Vagina (tissue), 2 donors: Measurements from ENCODE around the gene SCUBE1. TPM values are rescaled to one million over a fixed set of nuclear protein-coding genes. Genes with fewer than 3 reads are reported as not detected.

Experiments
- DNase-seq, 2 donors: peaks; one replicate each; pipeline ENCODE4 v3.0.0-alpha.2; 2017; ENCODE audit errors: extremely low spot score in 2 of 2
- H3K27ac ChIP-seq: fragments of 200-600 bp; sonication (generic); one replicate; pipeline ENCODE4 v1.5.1; 2019
- H3K27me3 ChIP-seq: fragments of 200-600 bp; sonication (generic); one replicate; pipeline ENCODE4 v1.5.1; 2019
- H3K36me3 ChIP-seq, 2 donors: fragments of 200-600 bp; sonication (generic); one replicate each; pipeline ENCODE4 v1.5.1; 2017 to 2019
- H3K4me1 ChIP-seq: fragments of 200-600 bp; sonication (generic); one replicate; pipeline ENCODE4 v1.5.1; 2019
- H3K4me3 ChIP-seq, 2 donors: fragments of 200-600 bp; sonication (generic); 1 replicate in 1 of 2; 2 replicates in 1 of 2; pipeline ENCODE4 v1.5.1; 2016 to 2019
- H3K9me3 ChIP-seq: fragments of 200-600 bp; sonication (generic); one replicate; pipeline ENCODE4 v1.5.1; 2019
- POLR2A ChIP-seq, 2 donors: fragments of 450-650 bp; IDR thresholded peaks; one replicate each; pipeline ENCODE4 v1.6.1; 2017; ENCODE audit warnings: antibody characterized with exemption in 2 of 2, mild to moderate bottlenecking in 2 of 2, moderate library complexity in 2 of 2
- POLR2AphosphoS5 ChIP-seq, 2 donors: sonication (generic); formaldehyde crosslinking; IDR thresholded peaks; one replicate each; pipeline ENCODE4 v1.9.0; 2017; ENCODE audit warnings: antibody characterized with exemption in 2 of 2, mild to moderate bottlenecking in 2 of 2, low read depth in 1 of 2; ENCODE audit not compliant: insufficient read depth in 1 of 2
- intact Hi-C: fragments of 100-400 bp; cut with DNase I; formaldehyde crosslinking; loops from one replicate; pipeline ENCODE4 v1.15.1; 2023
- total RNA-seq: library from RNA; depleted of rRNA; stranded (reverse); fragments of >200 nt; gene quantifications from one replicate; pipeline ENCODE4 v1.2.3, GENCODE V29; 2016
- TF ChIP-seq, protein P1 (sequence below), 3 experiments: fragments of 450-650 bp in 2 of 3; fragments of 200-600 bp in 1 of 3; sonication (generic) in 1 of 3; IDR thresholded peaks; one replicate each; pipeline ENCODE4 v1.5.1; 2017 to 2019; ENCODE audit warnings: antibody characterized with exemption in 3 of 3, mild to moderate bottlenecking in 2 of 3, moderate library complexity in 2 of 3

Gene SCUBE1
- total RNA-seq, 1 donor from 2014 or later: 6.9 TPM

DNA sequence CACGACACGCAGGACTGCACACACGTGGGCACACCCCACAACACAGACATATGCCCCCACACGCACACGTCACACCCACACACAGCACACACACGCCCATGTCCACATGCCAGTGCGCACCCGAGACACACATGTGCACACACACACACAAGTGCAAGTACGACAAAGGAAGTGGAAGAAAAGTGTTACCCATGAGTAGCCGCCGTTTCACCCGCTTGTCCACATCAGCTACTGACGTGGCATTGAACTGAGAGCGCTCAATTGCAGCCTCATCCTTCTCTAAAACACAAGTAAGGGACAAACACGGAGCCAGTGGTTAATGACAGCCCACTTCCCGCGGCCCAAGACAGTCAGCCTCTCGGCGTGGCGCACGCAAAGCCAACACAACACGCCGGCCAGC is 87.9 kb downstream of the SCUBE1 start:
- TF ChIP-seq, protein P1, sequence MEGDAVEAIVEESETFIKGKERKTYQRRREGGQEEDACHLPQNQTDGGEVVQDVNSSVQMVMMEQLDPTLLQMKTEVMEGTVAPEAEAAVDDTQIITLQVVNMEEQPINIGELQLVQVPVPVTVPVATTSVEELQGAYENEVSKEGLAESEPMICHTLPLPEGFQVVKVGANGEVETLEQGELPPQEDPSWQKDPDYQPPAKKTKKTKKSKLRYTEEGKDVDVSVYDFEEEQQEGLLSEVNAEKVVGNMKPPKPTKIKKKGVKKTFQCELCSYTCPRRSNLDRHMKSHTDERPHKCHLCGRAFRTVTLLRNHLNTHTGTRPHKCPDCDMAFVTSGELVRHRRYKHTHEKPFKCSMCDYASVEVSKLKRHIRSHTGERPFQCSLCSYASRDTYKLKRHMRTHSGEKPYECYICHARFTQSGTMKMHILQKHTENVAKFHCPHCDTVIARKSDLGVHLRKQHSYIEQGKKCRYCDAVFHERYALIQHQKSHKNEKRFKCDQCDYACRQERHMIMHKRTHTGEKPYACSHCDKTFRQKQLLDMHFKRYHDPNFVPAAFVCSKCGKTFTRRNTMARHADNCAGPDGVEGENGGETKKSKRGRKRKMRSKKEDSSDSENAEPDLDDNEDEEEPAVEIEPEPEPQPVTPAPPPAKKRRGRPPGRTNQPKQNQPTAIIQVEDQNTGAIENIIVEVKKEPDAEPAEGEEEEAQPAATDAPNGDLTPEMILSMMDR (IDR thresholded peaks at IDR 0.05): no peak
- TF ChIP-seq POLR2AphosphoS5 (IDR thresholded peaks at IDR 0.05; ENCODE audit: insufficient read depth in 1 of 2, low read depth in 1 of 2) (no peak), POLR2A (IDR thresholded peaks at IDR 0.05) (no peak)
- Histone ChIP-seq H3K4me3 (no peak overlapping the region), H3K36me3 (no peaks in the 10 kb centered on the region), H3K27me3 (no peaks in the 10 kb centered on the region), H3K27ac (no peak overlapping the region), H3K4me1 (no peaks in the 10 kb centered on the region), H3K9me3 (no peaks in the 10 kb centered on the region)
- intact Hi-C loops: no loop called here
- no peak for DNase-seq

DNA sequence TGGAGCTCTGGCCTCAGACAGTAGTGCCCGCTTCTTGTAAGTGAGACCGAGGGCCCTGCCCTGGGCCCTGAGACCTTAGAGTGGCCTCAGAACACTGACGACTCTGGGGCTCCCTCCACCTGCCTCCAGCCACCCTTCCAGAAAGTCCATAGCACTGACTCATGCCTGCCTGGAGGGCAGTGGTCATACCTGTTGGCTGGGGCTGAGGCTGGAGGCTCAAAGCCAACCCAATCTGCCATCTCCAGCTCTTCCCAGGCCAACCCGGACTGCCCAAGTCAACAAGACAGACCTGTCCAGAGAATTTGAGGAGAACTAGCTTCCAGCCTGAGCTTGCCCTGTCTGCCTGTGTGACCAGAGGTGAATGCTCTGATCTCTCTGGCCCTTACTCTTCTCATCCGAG is 89.3 kb downstream of the SCUBE1 start:
- Histone ChIP-seq H3K4me3 (no peak overlapping the region), H3K27me3 (no peaks in the 10 kb centered on the region), H3K4me1 (no peaks in the 10 kb centered on the region), H3K9me3 (no peaks in the 10 kb centered on the region), H3K27ac (no peak overlapping the region), H3K36me3 (no peaks in the 10 kb centered on the region)
- TF ChIP-seq POLR2A (IDR thresholded peaks at IDR 0.05): no peak
- TF ChIP-seq, protein P1 (IDR thresholded peaks at IDR 0.05): no peak
- TF ChIP-seq POLR2AphosphoS5 (IDR thresholded peaks at IDR 0.05; ENCODE audit: insufficient read depth in 1 of 2, low read depth in 1 of 2): no peak
- no peak for DNase-seq
- intact Hi-C loops: no loop called here

DNA sequence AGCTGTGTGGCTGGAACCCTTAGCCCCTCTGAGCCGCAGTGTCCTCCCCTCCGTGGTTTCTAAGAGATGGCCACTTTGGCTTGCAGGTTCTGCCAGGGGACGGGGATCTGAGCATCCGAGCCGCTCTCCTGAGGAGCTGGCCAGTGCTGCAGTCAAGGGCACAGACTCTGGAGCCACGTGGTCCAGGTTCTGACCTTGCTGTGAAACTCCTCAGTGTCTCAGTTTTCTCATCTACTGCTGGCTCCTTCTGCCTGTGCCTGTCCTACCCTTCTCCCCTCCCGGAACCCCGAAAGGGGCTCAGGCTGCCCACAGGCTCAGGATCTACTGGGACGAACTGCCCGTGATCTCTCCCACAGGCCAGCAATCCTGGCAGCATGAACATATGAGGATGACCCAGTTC is 90.9 kb downstream of the SCUBE1 start:
- TF ChIP-seq POLR2A (IDR thresholded peaks at IDR 0.05) (no peak), POLR2AphosphoS5 (IDR thresholded peaks at IDR 0.05; ENCODE audit: insufficient read depth in 1 of 2, low read depth in 1 of 2) (no peak)
- TF ChIP-seq, protein P1 (IDR thresholded peaks at IDR 0.05): no peak
- Histone ChIP-seq H3K4me1 (no peaks in the 10 kb centered on the region), H3K36me3 (no peaks in the 10 kb centered on the region), H3K27me3 (no peaks in the 10 kb centered on the region), H3K4me3 (no peak overlapping the region), H3K9me3 (no peaks in the 10 kb centered on the region), H3K27ac (no peak overlapping the region)
- DNase-seq: no peak
- intact Hi-C loops: no loop called here

DNA sequence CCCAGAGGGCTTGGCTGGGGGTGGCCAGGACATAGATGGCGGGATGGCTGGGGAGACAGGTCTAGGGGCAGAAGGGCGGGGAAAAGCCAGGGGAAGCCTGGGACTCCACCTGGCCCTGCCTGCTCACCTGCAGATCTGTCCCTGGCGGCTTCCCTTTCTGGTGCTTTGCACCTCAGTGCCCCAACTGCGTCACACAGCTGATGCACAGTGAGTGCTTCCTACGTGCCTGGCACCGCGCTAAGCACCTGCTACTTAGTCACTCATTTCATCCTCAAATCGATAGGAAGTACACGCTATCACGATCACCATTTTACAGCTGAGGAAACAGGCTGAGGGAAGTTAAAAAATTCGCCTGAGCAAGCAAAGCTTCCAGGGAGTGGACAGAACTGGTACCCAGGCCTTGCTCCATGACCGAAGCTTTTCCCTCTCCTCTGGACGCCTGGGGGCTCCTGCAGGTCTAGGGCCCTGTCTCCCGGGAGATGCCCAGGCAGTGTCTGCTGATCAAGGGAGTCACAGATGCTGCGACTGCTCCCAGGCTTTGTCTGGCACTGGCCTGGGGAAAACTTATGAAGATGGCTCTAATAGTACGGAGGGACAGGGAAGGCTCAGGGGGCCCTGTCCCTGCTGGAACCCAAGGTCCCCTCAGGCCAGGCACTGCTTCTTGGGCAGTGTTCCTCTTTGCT is 93.2 kb downstream of the SCUBE1 start:
- TF ChIP-seq POLR2A (IDR thresholded peaks at IDR 0.05) (no peak), POLR2AphosphoS5 (IDR thresholded peaks at IDR 0.05; ENCODE audit: insufficient read depth in 1 of 2, low read depth in 1 of 2) (no peak)
- TF ChIP-seq, protein P1 (IDR thresholded peaks at IDR 0.05): no peak

DNA sequence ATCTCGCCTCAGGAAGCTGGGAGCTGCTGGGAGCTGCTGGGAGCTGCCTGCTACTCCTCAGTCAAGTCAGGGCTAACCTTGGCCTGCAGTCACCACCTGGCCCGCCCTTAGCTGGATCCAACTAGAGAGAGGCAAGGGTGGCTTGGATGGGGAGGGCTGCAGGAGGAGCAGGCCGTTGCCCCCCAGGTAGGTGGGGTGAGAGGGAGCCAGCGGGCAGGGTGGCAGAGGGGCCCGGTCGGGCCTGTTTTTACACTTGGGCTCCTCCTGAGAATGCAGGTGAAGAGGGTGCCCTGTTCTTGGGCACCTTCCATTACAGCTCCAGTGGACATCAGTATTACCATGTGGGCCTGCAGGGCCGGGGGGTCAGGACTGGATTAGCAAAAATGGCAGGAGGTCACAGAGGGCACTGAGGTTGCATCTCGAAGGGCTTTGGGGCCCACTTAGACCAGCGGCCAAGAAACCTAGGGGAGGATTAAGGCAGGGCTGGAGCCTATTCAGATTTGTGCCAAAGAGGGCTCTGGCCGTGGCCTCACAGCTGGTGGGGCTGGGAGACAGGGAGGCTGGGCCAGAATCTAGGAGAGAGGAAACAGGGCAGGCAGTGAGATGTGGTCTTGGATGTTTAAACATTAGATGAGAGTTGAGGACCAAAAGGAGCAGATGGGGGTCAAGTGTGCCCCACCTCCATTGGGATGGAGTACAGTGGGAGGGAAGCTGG is 95.5 kb downstream of the SCUBE1 start:
- DNase-seq: no peak
- Histone ChIP-seq H3K27me3 (no peaks in the 10 kb centered on the region), H3K9me3 (no peaks in the 10 kb centered on the region), H3K36me3 (no peaks in the 10 kb centered on the region), H3K4me1 (no peaks in the 10 kb centered on the region), H3K27ac (no peak overlapping the region), H3K4me3 (no peak overlapping the region)
- intact Hi-C loops: no loop called here
- no peak for TF ChIP-seq POLR2A (IDR thresholded peaks at IDR 0.05)
- TF ChIP-seq, protein P1 (IDR thresholded peaks at IDR 0.05): no peak
- TF ChIP-seq POLR2AphosphoS5 (IDR thresholded peaks at IDR 0.05; ENCODE audit: insufficient read depth in 1 of 2, low read depth in 1 of 2): no peak

More for the DNA sequence above, 93.2 kb downstream of the SCUBE1 start:
- Histone ChIP-seq H3K27ac (no peak overlapping the region), H3K4me1 (no peaks in the 10 kb centered on the region), H3K4me3 (no peak overlapping the region), H3K27me3 (no peaks in the 10 kb centered on the region), H3K9me3 (no peaks in the 10 kb centered on the region), H3K36me3 (no peaks in the 10 kb centered on the region)
- no peak for DNase-seq
- intact Hi-C loops: no loop called here
